HG03103 (cell line): ENCODE results near the gene MTERF2.
"Not testable (repeated sequence)": the region's sequence is repeated elsewhere in the genome, so short reads cannot be mapped to it uniquely, and the experiment has no call there.

ENCODE experiments used
- ATAC-seq: cut with Tn5 transposase; IDR thresholded peaks from one replicate; pipeline ENCODE4 v1.9.1; 2021; ENCODE audit warnings: low read depth; ENCODE audit not compliant: unreplicated experiment

The MTERF2 gene

GRCh38 chr12:106996102-106996501, 9.2 kb upstream of the MTERF2 start:
- ATAC-seq: not testable (repeated sequence)

GRCh38 chr12:106994579-106995220, 7.8 kb upstream of the MTERF2 start:
- ATAC-seq: no peak

GRCh38 chr12:106987846-106988245, 900 bp upstream of the MTERF2 start:
- ATAC-seq: no peak

- ATAC-seq: no peak
Measured at GRCh38 chr12:106986135-106986534, 811 bp downstream of the MTERF2 start.

GRCh38 chr12:106985479-106985878, 1.5 kb downstream of the MTERF2 start:
- ATAC-seq: no peak

- no peak for ATAC-seq
Measured at GRCh38 chr12:106984588-106985137, 2.3 kb downstream of the MTERF2 start.

GRCh38 chr12:106982229-106982628, 4.7 kb downstream of the MTERF2 start:
- no peak for ATAC-seq

GRCh38 chr12:106981788-106982187, 5.2 kb downstream of the MTERF2 start:
- no peak for ATAC-seq

- no peak for ATAC-seq
Measured at GRCh38 chr12:106980944-106981343, 6.0 kb downstream of the MTERF2 start.

- no peak for ATAC-seq
Measured at GRCh38 chr12:106978035-106978800, 8.7 kb downstream of the MTERF2 start.

- ATAC-seq: no peak
Measured at GRCh38 chr12:106976668-106977067, 10.3 kb downstream of the MTERF2 start.

GRCh38 chr12:106975993-106976658, 10.8 kb downstream of the MTERF2 start:
- ATAC-seq: no peak

- ATAC-seq: no peak
Measured at GRCh38 chr12:106975098-106975497, 11.8 kb downstream of the MTERF2 start.

GRCh38 chr12:106974511-106974910, 12.4 kb downstream of the MTERF2 start:
- ATAC-seq: peak; percentile 65

GRCh38 chr12:106973545-106973944, 13.4 kb downstream of the MTERF2 start:
- ATAC-seq: no peak

GRCh38 chr12:106971065-106971464, 15.9 kb downstream of the MTERF2 start:
- ATAC-seq: no peak

- no peak for ATAC-seq
Measured at GRCh38 chr12:106964526-106964925, 22.4 kb downstream of the MTERF2 start.

- no peak for ATAC-seq
Measured at GRCh38 chr12:106962286-106962685, 24.7 kb downstream of the MTERF2 start.

- no peak for ATAC-seq
Measured at GRCh38 chr12:106960443-106960842, 26.5 kb downstream of the MTERF2 start.

- no peak for ATAC-seq
Measured at GRCh38 chr12:106957583-106957982, 29.4 kb downstream of the MTERF2 start.

GRCh38 chr12:106956048-106956578, 30.8 kb downstream of the MTERF2 start:
- ATAC-seq: peak; percentile 26
